ENCODE measurements around the gene PLEKHH3. TPM values are rescaled to one million over a fixed set of nuclear protein-coding genes. Genes with fewer than 3 reads are reported as not detected.
A peak's percentile ranks its signal among the peaks of the same experiment; 100 is the strongest.

Gene PLEKHH3
- 10 to 100 TPM; 13.5 to 19.4 (median 15.1) TPM for polyA plus RNA-seq (ENCODE audit: insufficient read length in 4 of 4)

DNA sequence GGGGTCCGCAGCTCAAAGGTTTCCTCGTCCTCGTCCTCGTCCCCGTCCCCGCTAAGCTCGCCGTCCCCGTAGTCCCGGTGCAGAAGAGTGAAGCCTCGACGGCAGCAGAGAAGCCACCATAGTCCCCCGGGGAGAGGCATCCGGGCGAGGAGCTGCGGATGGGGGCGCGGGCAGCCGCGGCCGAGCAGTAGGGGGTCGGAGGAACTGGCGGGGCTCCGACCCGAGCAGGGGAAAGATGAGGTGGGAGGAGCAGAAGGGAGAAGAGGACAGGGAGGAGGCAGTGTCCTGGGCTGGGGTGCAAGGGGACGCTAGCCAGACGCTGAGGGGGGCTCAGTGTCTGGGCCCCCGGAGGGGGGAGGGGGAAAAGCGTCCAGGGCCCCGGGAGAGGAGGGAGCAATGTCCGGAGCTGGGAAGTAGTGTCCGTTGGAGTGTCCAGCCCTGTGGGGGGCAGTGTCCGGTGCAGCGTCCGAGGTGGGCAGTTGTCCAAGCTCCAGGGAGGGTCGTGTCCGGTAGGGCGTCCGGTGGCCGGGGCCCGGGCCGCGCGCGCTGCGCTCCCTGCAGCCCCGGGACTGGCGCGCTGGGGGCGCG lies at the start of gene PLEKHH3:
Gene PLEKHH3 (minus strand): TSS at position 571 of the 588 bp plus-strand sequence. CDS start 431 bp downstream, at position 140.
- DNase-seq (ENCODE audit: low read depth in 4 of 4, low spot score in 3 of 4): peak in 1 of 4 donors; percentile 68

DNA sequence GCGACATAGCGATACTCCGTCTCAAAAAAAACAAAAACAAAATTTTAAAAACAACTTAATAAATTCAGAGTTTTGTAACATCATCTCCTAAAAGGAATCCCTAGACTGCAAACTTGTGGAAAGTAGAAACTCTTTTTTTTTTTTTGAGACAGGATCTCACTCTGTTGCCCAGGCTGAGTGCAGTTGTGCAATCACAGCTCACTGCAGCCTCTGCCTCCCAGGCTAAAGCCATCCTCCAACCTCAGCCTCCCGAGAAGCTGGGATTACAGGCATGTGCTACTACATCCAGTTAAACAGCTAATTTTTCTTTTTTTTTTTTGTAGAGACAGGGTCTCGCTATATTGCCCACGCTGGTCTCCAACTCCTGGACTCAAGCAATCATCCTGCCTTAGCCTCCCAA lies 48.3 kb upstream of the PLEKHH3 start:
- DNase-seq (ENCODE audit: low read depth in 4 of 4, low spot score in 3 of 4): no peak

- DNase-seq (ENCODE audit: low read depth in 4 of 4, low spot score in 3 of 4): no peak
These were observed 46.8 kb upstream of the PLEKHH3 start for GRCh38 chr17:42723636-42724035.

DNA sequence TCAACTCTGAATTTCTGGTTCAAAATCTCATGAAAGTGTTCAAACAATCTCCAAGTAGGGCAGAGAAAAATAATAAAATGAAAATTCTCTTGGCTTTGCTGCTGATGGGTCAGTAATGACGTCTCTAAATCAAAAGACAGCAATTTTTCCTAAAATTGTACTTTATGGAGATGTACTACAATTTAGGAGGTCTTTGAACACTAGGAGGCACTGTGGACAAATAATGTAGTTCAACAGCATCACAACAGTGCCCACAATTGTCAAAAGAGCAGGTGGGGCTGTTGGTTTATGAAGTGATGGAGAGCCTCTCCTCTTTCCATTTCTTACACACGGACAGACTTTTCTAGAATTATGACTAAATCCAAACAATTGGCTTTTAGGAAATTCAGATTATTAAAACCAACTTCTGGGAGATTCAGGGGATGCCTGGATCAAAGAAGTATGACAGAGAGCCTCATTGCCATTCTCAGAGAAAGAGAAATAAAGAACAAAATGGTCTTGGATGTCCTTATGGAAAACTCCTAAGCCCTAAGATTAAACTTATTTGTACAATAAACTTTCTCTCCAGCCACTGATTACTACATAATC lies 44.3 kb upstream of the PLEKHH3 start:
- peak; percentile 41 to 70 (median 58) for DNase-seq (ENCODE audit: low read depth in 4 of 4, low spot score in 3 of 4)

GRCh38 chr17:42709561-42709960 lies 32.8 kb upstream of the PLEKHH3 start:
- DNase-seq (ENCODE audit: low read depth in 4 of 4, low spot score in 3 of 4): no peak

DNA sequence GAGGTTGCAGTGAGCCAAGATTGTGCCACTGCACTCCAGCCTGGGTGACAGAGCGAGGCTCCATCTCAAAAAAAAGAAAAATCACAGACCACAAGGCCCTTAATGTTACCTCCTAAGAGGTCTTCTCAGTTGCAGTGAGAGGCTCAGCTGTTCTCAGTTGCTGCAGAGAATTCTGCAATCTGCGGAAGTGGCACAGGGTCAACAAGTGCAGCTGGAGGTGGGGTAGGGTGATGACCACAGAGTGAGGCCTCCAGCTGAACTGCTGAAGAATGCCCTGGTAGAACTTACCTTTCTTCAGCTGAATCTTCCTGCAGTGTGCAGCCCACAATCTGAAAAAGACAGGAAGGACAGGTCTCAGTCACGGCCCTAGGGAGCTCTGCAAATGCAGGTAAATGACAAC lies 31.8 kb upstream of the PLEKHH3 start:
- no peak for DNase-seq (ENCODE audit: low read depth in 4 of 4, low spot score in 3 of 4)

DNA sequence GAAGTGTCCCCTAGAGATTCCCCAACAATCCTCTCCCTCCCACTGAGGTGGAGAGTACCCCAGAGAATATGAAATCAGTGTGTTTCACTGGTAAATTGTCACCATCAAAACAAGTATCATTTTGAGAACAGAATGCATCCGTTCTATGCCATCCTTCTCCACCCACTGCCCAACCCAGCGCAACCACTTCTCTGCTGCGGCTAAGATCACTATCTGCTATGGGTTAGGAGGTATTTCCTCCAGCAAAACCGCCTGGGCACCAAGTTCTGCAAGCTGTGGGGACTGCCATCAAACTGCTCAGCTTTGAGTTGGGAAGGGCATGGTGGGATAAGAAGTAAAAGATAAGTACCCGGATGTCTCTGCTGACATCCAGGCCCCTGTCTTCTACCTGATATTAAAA lies 29.9 kb upstream of the PLEKHH3 start:
- DNase-seq (ENCODE audit: low read depth in 4 of 4, low spot score in 3 of 4): no peak

- no peak for DNase-seq (ENCODE audit: low read depth in 4 of 4, low spot score in 3 of 4)
These were observed 28.2 kb upstream of the PLEKHH3 start for GRCh38 chr17:42704837-42705494.

GRCh38 chr17:42704490-42704836 lies 27.7 kb upstream of the PLEKHH3 start:
- no peak for DNase-seq (ENCODE audit: low read depth in 4 of 4, low spot score in 3 of 4)

DNA sequence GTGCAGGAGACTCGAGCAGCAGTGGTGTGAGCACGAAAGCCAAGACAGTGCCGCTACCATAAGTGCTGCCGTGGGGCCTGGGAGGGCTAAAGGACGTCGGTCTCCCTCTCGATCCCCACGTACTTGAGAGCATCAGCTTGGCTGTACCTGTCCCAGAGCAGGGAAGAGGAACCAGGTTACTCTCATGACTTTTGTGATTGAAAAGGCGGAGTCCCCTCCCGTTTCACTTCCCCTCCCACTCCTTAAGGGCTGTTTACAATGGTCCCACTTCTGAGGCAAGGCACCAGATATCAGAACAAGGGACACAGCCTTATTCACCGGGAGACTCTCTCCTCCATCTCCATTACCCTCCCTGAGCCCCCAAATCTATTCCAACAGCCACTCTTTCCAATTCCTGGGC lies 25.7 kb upstream of the PLEKHH3 start:
- no peak for DNase-seq (ENCODE audit: low read depth in 4 of 4, low spot score in 3 of 4)

DNA sequence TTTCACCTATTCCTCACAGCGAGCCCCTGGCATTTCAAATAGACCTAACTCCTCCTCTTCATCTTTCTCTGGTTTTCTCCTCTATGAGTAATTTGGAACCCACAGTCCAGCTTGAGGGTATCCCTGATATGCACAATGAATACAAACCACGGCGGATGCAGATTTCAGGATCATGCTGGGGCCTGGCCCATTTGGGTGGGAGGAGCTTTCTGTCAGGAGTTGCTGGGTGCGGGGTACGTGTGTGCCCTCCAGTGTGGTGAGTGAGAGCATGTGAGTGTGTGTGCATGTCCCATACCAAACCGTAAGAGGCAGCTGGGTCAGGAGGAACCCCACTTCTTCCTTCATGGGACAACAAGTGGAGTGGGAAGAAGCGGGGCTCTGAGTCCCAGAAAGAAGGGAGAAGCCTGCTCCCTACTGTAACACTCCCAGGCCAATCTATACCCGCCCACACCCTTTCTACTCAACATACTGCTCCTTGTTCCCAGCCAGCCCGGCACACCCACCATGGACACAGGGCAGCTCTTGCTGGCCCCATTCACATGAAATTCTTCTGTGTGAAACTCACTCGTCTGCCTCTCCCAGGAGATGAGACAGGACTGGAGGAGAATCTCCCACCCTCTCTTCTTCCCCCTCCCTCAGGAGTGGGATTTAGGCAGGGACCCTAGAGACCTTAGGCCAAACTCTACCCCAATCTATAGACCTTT lies 23.9 kb upstream of the PLEKHH3 start:
- no peak for DNase-seq (ENCODE audit: low read depth in 4 of 4, low spot score in 3 of 4)

- no peak for DNase-seq (ENCODE audit: low read depth in 4 of 4, low spot score in 3 of 4)
These were observed 22.6 kb upstream of the PLEKHH3 start for GRCh38 chr17:42699415-42699740.

DNA sequence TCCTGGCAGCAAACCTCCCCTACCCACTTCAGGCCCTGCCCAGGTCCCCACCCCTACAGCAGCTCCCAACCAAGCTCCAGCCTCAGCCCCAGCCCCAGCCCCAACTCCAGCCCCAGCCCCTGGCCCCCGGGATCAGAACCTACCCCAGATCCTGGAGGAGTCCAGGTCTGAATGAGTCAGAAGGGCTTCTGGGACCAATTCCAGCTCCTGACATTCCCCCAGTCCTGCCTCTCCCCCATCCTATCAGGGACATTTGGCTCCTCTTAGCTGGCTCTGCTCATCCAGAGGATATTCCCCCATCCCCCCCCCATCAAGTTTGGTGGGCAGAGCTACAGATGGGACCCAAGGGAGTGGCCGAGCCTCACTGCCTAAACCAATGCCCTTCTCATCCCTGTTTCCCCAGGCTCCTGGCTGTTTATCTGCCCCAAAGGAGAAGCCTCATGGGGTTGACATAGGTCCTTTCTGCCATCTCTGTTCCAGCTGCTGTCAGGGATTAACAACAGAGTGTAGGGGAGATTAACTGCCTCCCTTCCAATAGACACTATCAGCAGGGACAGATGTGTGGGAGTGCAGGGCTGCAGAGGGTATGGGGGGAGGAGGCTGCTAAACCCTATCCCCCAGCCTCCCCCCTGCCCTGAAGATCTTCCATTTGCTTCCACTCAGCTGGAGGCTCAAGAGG lies 22.1 kb upstream of the PLEKHH3 start:
- no peak for DNase-seq (ENCODE audit: low read depth in 4 of 4, low spot score in 3 of 4)

DNA sequence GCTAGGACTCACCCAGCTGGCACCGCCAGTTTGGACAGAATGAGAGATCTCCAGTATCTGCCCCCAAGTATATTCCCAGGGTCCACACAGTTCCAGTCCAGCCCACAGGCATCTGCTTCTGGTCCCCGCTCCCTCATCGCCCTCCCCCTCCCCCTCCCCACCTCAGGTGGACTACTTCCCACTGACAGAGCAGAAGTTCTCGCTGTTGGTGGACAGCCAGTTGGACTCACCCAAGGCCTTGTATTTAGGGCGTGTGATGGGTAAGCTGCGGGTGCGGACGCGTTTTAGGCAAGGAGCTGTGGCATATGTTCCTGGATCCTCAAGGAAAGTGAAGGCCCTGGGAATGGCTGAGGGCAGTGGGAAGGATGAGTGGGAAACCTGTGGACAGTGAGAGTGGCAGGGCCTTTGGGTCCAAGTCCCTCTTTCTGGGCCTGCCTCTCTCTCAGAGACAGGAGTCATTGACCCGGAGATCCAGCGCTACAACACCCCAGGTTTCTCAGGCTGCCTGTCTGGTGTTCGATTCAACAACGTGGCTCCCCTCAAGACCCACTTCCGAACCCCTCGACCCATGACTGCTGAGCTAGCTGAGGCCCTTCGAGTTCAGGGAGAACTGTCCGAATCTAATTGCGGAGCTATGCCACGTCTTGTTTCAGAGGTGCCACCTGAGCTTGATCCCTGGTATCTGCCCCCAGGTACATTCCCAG lies 20.5 kb upstream of the PLEKHH3 start:
- DNase-seq (ENCODE audit: low read depth in 4 of 4, low spot score in 3 of 4): no peak

DNA sequence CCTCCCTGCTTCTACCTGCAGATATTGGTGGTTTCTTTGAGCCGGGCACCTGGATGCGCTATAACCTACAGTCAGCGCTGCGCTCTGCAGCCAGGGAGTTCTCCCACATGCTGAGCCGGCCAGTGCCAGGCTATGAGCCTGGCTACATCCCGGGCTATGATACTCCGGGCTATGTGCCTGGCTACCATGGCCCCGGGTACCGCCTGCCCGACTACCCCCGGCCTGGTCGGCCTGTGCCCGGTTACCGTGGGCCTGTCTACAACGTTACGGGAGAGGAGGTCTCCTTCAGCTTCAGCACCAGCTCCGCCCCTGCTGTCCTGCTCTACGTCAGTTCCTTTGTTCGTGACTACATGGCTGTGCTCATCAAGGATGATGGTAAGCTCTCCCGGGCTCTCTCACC lies 18.7 kb upstream of the PLEKHH3 start:
- no peak for DNase-seq (ENCODE audit: low read depth in 4 of 4, low spot score in 3 of 4)

DNA sequence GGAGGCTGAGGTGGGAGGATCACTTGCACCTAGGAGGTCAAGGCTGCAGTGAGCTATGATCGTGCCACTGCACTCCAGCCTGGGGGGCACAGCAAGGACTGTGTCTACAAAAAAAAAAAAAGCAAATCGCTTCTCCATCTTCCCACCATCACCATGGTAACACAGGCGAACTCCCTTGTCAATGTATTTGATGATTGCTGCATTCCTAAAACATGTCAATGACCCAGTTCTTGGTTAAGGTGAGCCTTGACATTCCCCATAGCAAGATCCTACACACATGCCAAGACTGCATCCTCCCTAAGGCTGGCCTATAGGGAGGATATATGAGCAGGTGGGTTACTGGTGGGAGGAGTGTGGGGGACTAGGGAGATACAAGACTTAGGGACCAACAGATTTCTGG lies 17.7 kb upstream of the PLEKHH3 start:
- DNase-seq (ENCODE audit: low read depth in 4 of 4, low spot score in 3 of 4): no peak

DNA sequence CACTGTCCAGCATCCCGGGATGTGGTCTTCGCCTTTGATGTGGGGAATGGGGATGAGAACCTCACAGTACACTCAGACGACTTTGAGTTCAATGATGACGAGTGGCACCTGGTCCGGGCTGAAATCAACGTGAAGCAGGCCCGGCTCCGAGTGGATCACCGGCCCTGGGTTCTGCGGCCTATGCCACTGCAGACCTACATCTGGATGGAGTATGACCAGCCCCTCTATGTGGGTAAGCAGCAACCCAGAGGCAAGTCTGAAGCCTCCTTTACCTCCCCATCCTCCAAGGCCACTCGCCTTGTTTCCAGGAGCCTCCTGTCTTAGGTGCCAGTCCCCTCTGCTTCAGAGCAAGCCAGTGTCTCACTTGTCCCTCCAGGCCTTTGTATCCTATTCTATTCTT lies 15.7 kb upstream of the PLEKHH3 start:
- DNase-seq (ENCODE audit: low read depth in 4 of 4, low spot score in 3 of 4): no peak

- DNase-seq (ENCODE audit: low read depth in 4 of 4, low spot score in 3 of 4): no peak
These were observed 14.3 kb upstream of the PLEKHH3 start for GRCh38 chr17:42691021-42691545.

DNA sequence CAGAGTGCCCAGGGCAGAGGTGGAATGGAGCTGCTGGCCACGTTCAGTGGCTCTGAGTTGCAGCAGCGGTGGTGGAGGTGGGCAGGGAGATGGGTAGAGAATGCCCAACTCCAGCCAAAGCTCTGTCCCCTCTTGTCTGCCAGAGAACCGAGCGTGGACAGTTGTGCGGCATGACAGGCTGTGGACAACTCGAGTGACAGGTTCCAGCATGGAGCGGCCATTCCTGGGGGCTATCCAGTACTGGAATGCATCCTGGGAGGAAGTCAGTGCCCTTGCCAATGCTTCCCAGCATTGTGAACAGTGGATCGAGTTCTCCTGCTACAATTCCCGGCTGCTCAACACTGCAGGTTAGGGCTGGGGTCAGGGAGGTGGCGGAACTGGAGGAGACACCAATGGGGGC lies 13.8 kb upstream of the PLEKHH3 start:
- no peak for DNase-seq (ENCODE audit: low read depth in 4 of 4, low spot score in 3 of 4)

GRCh38 chr17:42687707-42688320 lies 11.0 kb upstream of the PLEKHH3 start:
- DNase-seq (ENCODE audit: low read depth in 4 of 4, low spot score in 3 of 4): no peak

Data from right renal pelvis (tissue), 4 donors.